Upper lobe of left lung (tissue), 6 donors: ENCODE data around the gene PKNOX2. TPM values are rescaled to one million over a fixed set of nuclear protein-coding genes. Genes with fewer than 3 reads are reported as not detected.

Source experiments
- ATAC-seq, 2 donors: fragments of 200-7000 bp; cut with Tn5 transposase; one replicate each; pipeline ENCODE4 v1.9.1; 2022; ENCODE audit warnings: mild to moderate bottlenecking in 2 of 2, moderate library complexity in 2 of 2; ENCODE audit not compliant: low FRiP score in 2 of 2
- DNase-seq, 2 donors: peaks; one replicate each; pipeline ENCODE4 v3.0.0-alpha.2; 2019 to 2020
- H3K27ac ChIP-seq, 4 donors: fragments of 200-600 bp; sonication (generic); one replicate each; pipeline ENCODE4 v1.5.1; 2016 to 2019
- H3K27me3 ChIP-seq, 4 donors: fragments of 200-600 bp; sonication (generic); one replicate each; pipeline ENCODE4 v1.5.1; 2017 to 2019
- H3K36me3 ChIP-seq, 4 donors: fragments of 200-600 bp; sonication (generic); one replicate each; pipeline ENCODE4 v1.5.1; 2016 to 2019
- H3K4me1 ChIP-seq, 4 donors: fragments of 200-600 bp; sonication (generic); one replicate each; pipeline ENCODE4 v1.5.1; 2018 to 2019
- H3K4me3 ChIP-seq, 4 donors: fragments of 200-600 bp; sonication (generic); one replicate each; pipeline ENCODE4 v1.5.1; 2017 to 2019; ENCODE audit warnings: mild to moderate bottlenecking in 2 of 4, moderate library complexity in 1 of 4
- H3K9me3 ChIP-seq, 4 donors: fragments of 200-600 bp; sonication (generic); one replicate each; pipeline ENCODE4 v1.5.1; 2018 to 2019
- CTCF ChIP-seq, 6 experiments: fragments of 450-650 bp in 4 of 6; fragments of 200-600 bp in 2 of 6; sonication (generic) in 2 of 6; IDR thresholded peaks; one replicate each; pipeline ENCODE4 v1.5.1; 2016 to 2019; ENCODE audit warnings: antibody characterized with exemption in 6 of 6
- EP300 ChIP-seq, 4 donors: sonication (generic); formaldehyde crosslinking; IDR thresholded peaks; one replicate each; pipeline ENCODE4 v1.5.1; 2017; ENCODE audit warnings: antibody characterized with exemption in 4 of 4, control low read depth in 2 of 4
- POLR2A ChIP-seq, 4 donors: fragments of 450-650 bp; IDR thresholded peaks; one replicate each; pipeline ENCODE4 v1.5.1; 2016 to 2017; ENCODE audit warnings: antibody characterized with exemption in 4 of 4, mild to moderate bottlenecking in 2 of 4
- POLR2AphosphoS5 ChIP-seq, 2 donors: sonication (generic); formaldehyde crosslinking; IDR thresholded peaks; one replicate each; pipeline ENCODE4 v1.5.1; 2017; ENCODE audit warnings: antibody characterized with exemption in 2 of 2
- WGBS, 2 donors: methylation state at CpG; one replicate each; pipeline ENCODE4 v1.1.5; 2017 to 2018; 5-methylcytosine and 5-hydroxymethylcytosine counted together
- total RNA-seq, 6 donors: library from RNA; depleted of rRNA in 4 of 6; stranded (reverse); fragments of >200 nt in 4 of 6; gene quantifications; one replicate each; pipeline versions ENCODE4 v1.1.0 to v1.2.1, GENCODE V29; 2016 to 2021
- donor health status: DM: no; HTN: no; CAD: no; lungs with moderate emphysema.
- donor health status: DM: no; HTN: yes; CAD: no; lungs with severe emphysema.

The PKNOX2 gene
- total RNA-seq, 6 donors from 2014 or later = 2.9 to 15.5 (median 8.4) TPM

GRCh38 chr11:125224391-125225021 lies 60.0 kb downstream of the PKNOX2 start:
- H3K9me3 ChIP-seq = no peaks in the 10 kb centered on the region
- peaks cover 0 to 4% (median 0%) of the 10 kb centered on the region in 4 donors for H3K4me1 ChIP-seq
- WGBS, 2 donors = 82 to 85% methylated on average over 13 to 15 of the region's 15 CpGs
- TF ChIP-seq POLR2A (IDR thresholded peaks at IDR 0.05) = no peak
- TF ChIP-seq POLR2AphosphoS5 (IDR thresholded peaks at IDR 0.05) = no peak
- no peak for TF ChIP-seq EP300 (IDR thresholded peaks at IDR 0.05)
- no peak for TF ChIP-seq CTCF (IDR thresholded peaks at IDR 0.05)
- peak in 1 of 2 donors; percentile 51 for ATAC-seq
- H3K27me3 ChIP-seq = no peaks in the 10 kb centered on the region
- H3K36me3 ChIP-seq = no peaks in the 10 kb centered on the region
- no peak for DNase-seq
- H3K4me3 ChIP-seq = no peak overlapping the region
- peak overlapping the region; percentile 7 to 58 (median 46) for H3K27ac ChIP-seq

- Histone ChIP-seq H3K27ac (no peak overlapping the region), H3K4me1 (peaks cover 0 to 4% (median 0%) of the 10 kb centered on the region in 4 donors), H3K9me3 (no peaks in the 10 kb centered on the region), H3K4me3 (no peak overlapping the region), H3K27me3 (no peaks in the 10 kb centered on the region), H3K36me3 (no peaks in the 10 kb centered on the region)
- WGBS, 2 donors = 90 to 94% methylated on average over 2 of the region's 2 CpGs
- TF ChIP-seq POLR2A (IDR thresholded peaks at IDR 0.05) (no peak), CTCF (IDR thresholded peaks at IDR 0.05) (no peak), POLR2AphosphoS5 (IDR thresholded peaks at IDR 0.05) (no peak), EP300 (IDR thresholded peaks at IDR 0.05) (no peak)
- DNase-seq = no peak
- ATAC-seq = no peak
These were observed 60.9 kb downstream of the PKNOX2 start for GRCh38 chr11:125225401-125225800.

DNA sequence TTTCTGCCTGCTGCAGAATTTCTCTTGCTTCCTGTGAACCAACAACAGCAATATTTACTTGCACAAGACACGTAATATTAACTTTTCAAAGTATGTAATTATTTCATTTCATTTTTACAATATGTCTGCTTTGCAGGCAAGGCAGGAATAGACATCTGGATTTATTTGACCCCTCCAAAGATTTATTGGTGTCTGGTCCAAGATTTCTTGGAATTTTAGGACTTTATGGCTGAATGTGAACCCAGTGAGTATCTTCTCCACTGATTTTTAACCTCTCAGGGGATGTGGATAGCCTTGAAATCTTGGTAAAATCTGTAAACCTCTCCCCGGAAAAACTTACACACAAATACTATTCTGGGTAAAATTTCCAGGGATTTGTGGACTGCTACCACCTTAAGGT lies 61.5 kb downstream of the PKNOX2 start:
- no peak for ATAC-seq
- H3K9me3 ChIP-seq = no peaks in the 10 kb centered on the region
- H3K4me1 ChIP-seq = peaks cover 0 to 4% (median 0%) of the 10 kb centered on the region in 4 donors
- H3K27ac ChIP-seq = no peak overlapping the region
- TF ChIP-seq EP300 (IDR thresholded peaks at IDR 0.05) (no peak), POLR2AphosphoS5 (IDR thresholded peaks at IDR 0.05) (no peak), CTCF (IDR thresholded peaks at IDR 0.05) (no peak), POLR2A (IDR thresholded peaks at IDR 0.05) (no peak)
- 45 to 62% methylated on average over 2 of the region's 2 CpGs for WGBS, 2 donors
- DNase-seq = no peak
- no peaks in the 10 kb centered on the region for H3K36me3 ChIP-seq
- H3K4me3 ChIP-seq = no peak overlapping the region
- H3K27me3 ChIP-seq = no peaks in the 10 kb centered on the region

DNA sequence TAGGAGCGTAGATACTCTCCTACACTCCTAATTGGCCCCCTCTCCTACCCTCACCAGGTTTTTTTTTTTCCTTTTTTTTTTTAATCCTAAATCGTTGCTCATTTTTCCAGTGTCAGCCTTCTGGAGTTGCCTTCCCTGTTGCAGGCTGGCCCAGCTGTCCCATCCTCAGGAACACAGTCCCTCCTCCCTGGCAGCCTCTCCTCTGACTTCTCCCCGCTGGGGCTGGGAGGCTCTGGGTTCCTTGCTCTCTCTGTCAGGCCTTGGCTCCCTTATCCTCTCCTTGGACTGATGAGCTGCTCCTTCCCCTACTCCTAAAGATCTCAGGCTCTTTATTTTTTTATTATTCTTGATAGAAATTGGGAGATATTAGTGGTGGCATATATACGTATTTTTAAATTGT lies 62.2 kb downstream of the PKNOX2 start:
- ATAC-seq (peak in 1 of 2 donors; percentile 49), DNase-seq (no peak)
- Histone ChIP-seq H3K9me3 (no peaks in the 10 kb centered on the region), H3K4me1 (peaks cover 0 to 4% (median 0%) of the 10 kb centered on the region in 4 donors), H3K27me3 (no peaks in the 10 kb centered on the region), H3K27ac (no peak overlapping the region), H3K36me3 (no peaks in the 10 kb centered on the region), H3K4me3 (no peak overlapping the region)
- WGBS, 2 donors = 68 to 72% methylated on average over 4 of the region's 4 CpGs
- no peak for TF ChIP-seq CTCF (IDR thresholded peaks at IDR 0.05)
- no peak for TF ChIP-seq POLR2A (IDR thresholded peaks at IDR 0.05)
- no peak for TF ChIP-seq EP300 (IDR thresholded peaks at IDR 0.05)
- no peak for TF ChIP-seq POLR2AphosphoS5 (IDR thresholded peaks at IDR 0.05)

GRCh38 chr11:125227151-125227550 lies 62.6 kb downstream of the PKNOX2 start:
- TF ChIP-seq POLR2A (IDR thresholded peaks at IDR 0.05) (no peak), CTCF (IDR thresholded peaks at IDR 0.05) (no peak), EP300 (IDR thresholded peaks at IDR 0.05) (no peak), POLR2AphosphoS5 (IDR thresholded peaks at IDR 0.05) (no peak)
- WGBS, 2 donors = 69 to 72% methylated on average over 5 of the region's 5 CpGs

More at GRCh38 chr11:125227151-125227550, 62.6 kb downstream of the PKNOX2 start:
- Histone ChIP-seq H3K27ac (no peak overlapping the region), H3K4me1 (peaks cover 0 to 4% (median 0%) of the 10 kb centered on the region in 4 donors), H3K4me3 (no peak overlapping the region), H3K36me3 (no peaks in the 10 kb centered on the region), H3K27me3 (no peaks in the 10 kb centered on the region), H3K9me3 (no peaks in the 10 kb centered on the region)
- no peak for ATAC-seq
- DNase-seq = no peak
